CD14-positive monocyte (primary cell): ENCODE data around the gene THEM4. TPM values are rescaled to one million over a fixed set of nuclear protein-coding genes. Genes with fewer than 3 reads are reported as not detected.
"Not testable (repeated sequence)": the region's sequence is repeated elsewhere in the genome, so short reads cannot be mapped to it uniquely, and the experiment has no call there.

ENCODE experiments used
- DNase-seq, 3 donors: peaks; one replicate each; pipeline ENCODE4 v3.0.0-alpha.2; 2011 to 2022
- H2AFZ ChIP-seq: 2 replicates; pipeline ENCODE4 v1.6.0; 2012; ENCODE audit warnings: mild to moderate bottlenecking, low read depth, low read length, inconsistent platforms; ENCODE audit not compliant: insufficient read depth, poor library complexity, severe bottlenecking
- H3K27ac ChIP-seq, 2 donors: 1 replicate in 1 of 2; 2 replicates in 1 of 2; pipeline ENCODE4 v1.5.1; 2012 to 2013; ENCODE audit warnings: low read length in 2 of 2, control low read depth in 1 of 2, inconsistent platforms in 1 of 2, low read depth in 1 of 2, mild to moderate bottlenecking in 1 of 2
- H3K27me3 ChIP-seq, 2 donors: one replicate each; pipeline versions ENCODE4 v1.6.0 to v1.6.1; 2011 to 2013; ENCODE audit warnings: low read length in 2 of 2; ENCODE audit not compliant: control insufficient read depth in 2 of 2, insufficient read depth in 2 of 2
- H3K36me3 ChIP-seq, 2 donors: replicated peaks in 1 of 2; 1 replicate in 1 of 2; 2 replicates in 1 of 2; pipeline versions ENCODE4 v1.5.1 to v1.6.1; 2012 to 2013; ENCODE audit warnings: low read length in 2 of 2, control low read depth in 1 of 2, inconsistent platforms in 1 of 2, mild to moderate bottlenecking in 1 of 2; ENCODE audit not compliant: insufficient read depth in 2 of 2, control insufficient read depth in 1 of 2
- H3K4me1 ChIP-seq, 2 donors: 1 replicate in 1 of 2; 2 replicates in 1 of 2; pipeline versions ENCODE4 v1.5.1 to v1.6.1; 2012 to 2013; ENCODE audit warnings: low read length in 2 of 2, control low read depth in 1 of 2, inconsistent platforms in 1 of 2, mild to moderate bottlenecking in 1 of 2, moderate library complexity in 1 of 2; ENCODE audit not compliant: insufficient read depth in 2 of 2, control insufficient read depth in 1 of 2
- H3K4me2 ChIP-seq: replicated peaks from 2 replicates; pipeline ENCODE3; 2012; ENCODE audit warnings: low read length, moderate library complexity, mild to moderate bottlenecking; ENCODE audit not compliant: poor library complexity, severe bottlenecking; ENCODE audit errors: extremely low read depth
- H3K4me3 ChIP-seq, 3 experiments: fragments of 200-600 bp in 1 of 3; sonication (generic) in 1 of 3; replicated peaks in 1 of 3; 1 replicate in 2 of 3; 2 replicates in 1 of 3; pipeline ENCODE4 v1.5.1; 2011 to 2013; ENCODE audit warnings: low read length in 3 of 3, mild to moderate bottlenecking in 3 of 3, control low read depth in 2 of 3, low read depth in 2 of 3, inconsistent platforms in 1 of 3, moderate library complexity in 1 of 3
- H3K79me2 ChIP-seq: 2 replicates; pipeline ENCODE4 v1.6.0; 2012; ENCODE audit warnings: mild to moderate bottlenecking, control low read depth, inconsistent platforms, low read length, moderate library complexity; ENCODE audit not compliant: insufficient read depth
- H3K9ac ChIP-seq: 2 replicates; pipeline ENCODE4 v1.6.0; 2017; ENCODE audit warnings: low read length, mild to moderate bottlenecking; ENCODE audit not compliant: insufficient read depth, poor library complexity, severe bottlenecking
- H3K9me3 ChIP-seq, 2 donors: replicated peaks in 1 of 2; 1 replicate in 1 of 2; 2 replicates in 1 of 2; pipeline versions ENCODE4 v1.5.1 to v1.6.1; 2012 to 2013; ENCODE audit warnings: low read length in 2 of 2, control low read depth in 1 of 2; ENCODE audit not compliant: control insufficient read depth in 1 of 2, insufficient read depth in 1 of 2
- H4K20me1 ChIP-seq: 2 replicates; pipeline ENCODE4 v1.6.0; 2012; ENCODE audit warnings: mild to moderate bottlenecking, low read length, control low read depth, moderate library complexity; ENCODE audit not compliant: insufficient read depth
- H3K27ac Mint-ChIP-seq, 7 donors: one replicate each; pipeline ENCODE4 v1.8.0; 2020; ENCODE audit warnings: mild to moderate bottlenecking in 7 of 7, mixed read lengths in 7 of 7, moderate library complexity in 6 of 7, inconsistent platforms in 2 of 7
- H3K27me3 Mint-ChIP-seq, 3 donors: one replicate each; pipeline ENCODE4 v1.8.0; 2021 to 2022; ENCODE audit warnings: low read depth in 3 of 3, mild to moderate bottlenecking in 3 of 3, mixed read lengths in 3 of 3, moderate library complexity in 3 of 3, inconsistent platforms in 1 of 3
- H3K36me3 Mint-ChIP-seq, 2 donors: one replicate each; pipeline ENCODE4 v1.8.0; 2020; ENCODE audit warnings: mixed read lengths in 2 of 2, inconsistent platforms in 1 of 2, mild to moderate bottlenecking in 1 of 2
- H3K4me1 Mint-ChIP-seq: one replicate; pipeline ENCODE4 v1.8.0; 2020; ENCODE audit warnings: mild to moderate bottlenecking, mixed read lengths
- H3K4me3 Mint-ChIP-seq, 2 donors: one replicate each; pipeline ENCODE4 v1.8.0; 2020; ENCODE audit warnings: mild to moderate bottlenecking in 2 of 2, mixed read lengths in 2 of 2, moderate library complexity in 1 of 2
- H3K9me3 Mint-ChIP-seq, 7 donors: one replicate each; pipeline ENCODE4 v1.8.0; 2020 to 2022; ENCODE audit warnings: mixed read lengths in 7 of 7, mild to moderate bottlenecking in 6 of 7, moderate library complexity in 6 of 7, inconsistent platforms in 2 of 7
- WGBS: methylation state at CpG from one replicate; pipeline ENCODE4 v1.1.5; 2013; ENCODE audit warnings: missing lambda C conversion rate; ENCODE audit not compliant: insufficient coverage; 5-methylcytosine and 5-hydroxymethylcytosine counted together
- intact Hi-C, 2 donors: fragments of 100-400 bp; cut with micrococcal nuclease; formaldehyde crosslinking; loops; one replicate each; pipeline versions ENCODE4 v1.15.0 to v1.15.1; 2023
- polyA plus RNA-seq, 3 donors: library from polyadenylated mRNA; depleted of rRNA in 1 of 3; unstranded in 2 of 3; stranded (reverse) in 1 of 3; fragments of 300-500 nt in 2 of 3; fragments of >200 nt in 1 of 3; fragmentation: Illumina TruSeq in 2 of 3; gene quantifications; 1 replicate in 2 of 3; 2 replicates in 1 of 3; pipeline ENCODE4 v1.2.3, GENCODE V29; 2012 to 2021
- TF ChIP-seq, protein P1 (sequence below): fragments of 200-600 bp; IDR thresholded peaks from one replicate; pipeline ENCODE4 v1.8.0; 2022; ENCODE audit warnings: antibody characterized with exemption, mild to moderate bottlenecking

THEM4 gene
- polyA plus RNA-seq, 3 donors: 3.7 to 6.0 (median 4.6) TPM

DNA sequence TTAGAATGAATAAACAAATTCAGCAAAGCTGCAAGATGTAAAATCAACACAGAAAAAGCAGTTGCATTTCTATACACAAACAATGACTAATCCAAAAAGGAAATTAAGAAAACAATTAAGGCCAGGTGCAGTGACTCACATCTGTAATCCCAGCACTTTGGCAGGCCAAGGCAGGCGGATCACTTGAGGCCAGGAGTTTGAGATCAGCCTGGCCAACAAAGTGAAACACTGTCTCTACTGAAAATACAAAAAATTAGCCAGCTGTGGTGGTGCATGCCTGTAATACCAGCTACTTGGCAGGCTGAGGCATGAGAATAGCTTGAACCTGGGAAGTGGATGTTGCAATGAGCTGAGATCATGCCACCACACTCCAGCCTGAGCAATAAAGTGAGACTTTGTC is 22.3 kb downstream of the THEM4 start:
- H3K36me3 ChIP-seq: peaks cover 0 to 17% of the 10 kb centered on the region in 2 donors
- H3K9ac ChIP-seq: no peak overlapping the region
- H3K27ac ChIP-seq: no peak overlapping the region
- TF ChIP-seq, protein P1, sequence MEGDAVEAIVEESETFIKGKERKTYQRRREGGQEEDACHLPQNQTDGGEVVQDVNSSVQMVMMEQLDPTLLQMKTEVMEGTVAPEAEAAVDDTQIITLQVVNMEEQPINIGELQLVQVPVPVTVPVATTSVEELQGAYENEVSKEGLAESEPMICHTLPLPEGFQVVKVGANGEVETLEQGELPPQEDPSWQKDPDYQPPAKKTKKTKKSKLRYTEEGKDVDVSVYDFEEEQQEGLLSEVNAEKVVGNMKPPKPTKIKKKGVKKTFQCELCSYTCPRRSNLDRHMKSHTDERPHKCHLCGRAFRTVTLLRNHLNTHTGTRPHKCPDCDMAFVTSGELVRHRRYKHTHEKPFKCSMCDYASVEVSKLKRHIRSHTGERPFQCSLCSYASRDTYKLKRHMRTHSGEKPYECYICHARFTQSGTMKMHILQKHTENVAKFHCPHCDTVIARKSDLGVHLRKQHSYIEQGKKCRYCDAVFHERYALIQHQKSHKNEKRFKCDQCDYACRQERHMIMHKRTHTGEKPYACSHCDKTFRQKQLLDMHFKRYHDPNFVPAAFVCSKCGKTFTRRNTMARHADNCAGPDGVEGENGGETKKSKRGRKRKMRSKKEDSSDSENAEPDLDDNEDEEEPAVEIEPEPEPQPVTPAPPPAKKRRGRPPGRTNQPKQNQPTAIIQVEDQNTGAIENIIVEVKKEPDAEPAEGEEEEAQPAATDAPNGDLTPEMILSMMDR: no peak
- DNase-seq: no peak
- Mint-ChIP-seq H3K27me3 (no peaks in the 10 kb centered on the region), H3K27ac (peak overlapping the region in 1 of 7 donors; percentile 36), H3K4me3 (no peak overlapping the region), H3K9me3 (peaks cover 0 to 9% (median 5%) of the 10 kb centered on the region in 7 donors), H3K4me1 (peaks cover 2% of the 10 kb centered on the region), H3K36me3 (peaks cover 5 to 10% of the 10 kb centered on the region in 2 donors)
- H3K27me3 ChIP-seq: no peaks in the 10 kb centered on the region
- no peaks in the 10 kb centered on the region for H4K20me1 ChIP-seq
- intact Hi-C loops: no loop called here
- no CpG with 5 or more reads among the region's 1 CpG for WGBS
- H2AFZ ChIP-seq: no peak overlapping the region
- H3K79me2 ChIP-seq: no peaks in the 10 kb centered on the region
- H3K4me3 ChIP-seq: no peak overlapping the region
- no peak overlapping the region for H3K4me2 ChIP-seq
- no peaks in the 10 kb centered on the region for H3K4me1 ChIP-seq
- H3K9me3 ChIP-seq: no peaks in the 10 kb centered on the region

DNA sequence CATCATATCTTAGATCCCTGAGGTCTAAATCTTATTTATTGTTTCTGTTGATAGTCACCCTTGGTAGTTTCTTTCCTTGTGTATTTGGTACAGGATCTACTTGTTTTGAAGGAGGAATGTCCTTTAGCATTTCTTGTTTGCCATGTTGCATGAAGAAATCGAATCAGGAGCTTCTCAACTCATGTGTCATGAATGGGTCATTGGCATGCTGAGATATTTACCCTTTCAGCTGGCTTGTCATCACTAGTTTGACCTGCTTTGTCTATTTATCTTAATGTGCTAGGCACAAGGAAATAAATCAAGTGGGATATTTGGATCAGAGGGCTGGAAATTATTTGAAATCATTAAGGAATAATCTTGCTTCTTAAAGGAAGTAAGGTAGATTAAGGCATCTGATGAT is 23.8 kb downstream of the THEM4 start:
- no peaks in the 10 kb centered on the region for H3K9me3 ChIP-seq
- H3K79me2 ChIP-seq: no peaks in the 10 kb centered on the region
- H3K27me3 ChIP-seq: no peaks in the 10 kb centered on the region
- peaks cover 0 to 8% of the 10 kb centered on the region in 2 donors for H3K36me3 ChIP-seq
- TF ChIP-seq, protein P1: no peak
- H3K27ac Mint-ChIP-seq: no peak overlapping the region
- H3K4me3 ChIP-seq: no peak overlapping the region
- H3K9ac ChIP-seq: no peak overlapping the region
- no peak overlapping the region for H2AFZ ChIP-seq
- H4K20me1 ChIP-seq: no peaks in the 10 kb centered on the region
- H3K27ac ChIP-seq: no peak overlapping the region
- DNase-seq: no peak
- H3K4me1 Mint-ChIP-seq: peaks cover 2% of the 10 kb centered on the region
- intact Hi-C loops: no loop called here
- H3K27me3 Mint-ChIP-seq: peaks cover 0 to 1% (median 0%) of the 10 kb centered on the region in 3 donors
- WGBS: 100% methylated on average over 1 of the region's 1 CpG
- no peak overlapping the region for H3K4me3 Mint-ChIP-seq
- no peak overlapping the region for H3K4me2 ChIP-seq
- H3K36me3 Mint-ChIP-seq: peaks cover 0 to 3% of the 10 kb centered on the region in 2 donors
- H3K4me1 ChIP-seq: no peaks in the 10 kb centered on the region
- H3K9me3 Mint-ChIP-seq: peaks cover 0 to 9% (median 5%) of the 10 kb centered on the region in 7 donors

DNA sequence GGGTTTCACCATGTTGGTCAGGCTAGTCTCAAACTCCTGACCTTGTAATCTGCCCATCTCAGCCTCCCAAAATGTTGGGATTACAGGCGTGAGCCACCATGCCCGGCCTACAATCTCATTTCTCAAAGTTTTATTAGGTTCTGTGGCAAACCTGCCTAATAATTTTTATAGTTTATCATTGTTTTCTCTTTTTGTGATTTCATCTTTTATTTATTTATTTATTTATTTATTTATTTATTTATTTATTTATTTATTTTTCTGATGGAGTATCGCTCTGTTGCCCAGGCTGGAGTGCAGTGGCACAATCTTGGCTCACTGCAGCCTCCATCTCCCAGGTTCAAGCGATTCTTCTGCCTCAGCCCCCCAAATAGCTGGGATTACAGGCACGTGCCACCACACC is 24.4 kb downstream of the THEM4 start:
- H4K20me1 ChIP-seq, H3K36me3 ChIP-seq, H3K4me3 Mint-ChIP-seq, H3K36me3 Mint-ChIP-seq, H3K4me1 ChIP-seq, H3K4me2 ChIP-seq, H3K79me2 ChIP-seq, H3K9me3 ChIP-seq, H3K9me3 Mint-ChIP-seq, DNase-seq, intact Hi-C loops, H3K27ac Mint-ChIP-seq, H3K27me3 ChIP-seq, H2AFZ ChIP-seq, H3K4me1 Mint-ChIP-seq, H3K27ac ChIP-seq, H3K27me3 Mint-ChIP-seq, H3K9ac ChIP-seq, H3K4me3 ChIP-seq: not testable (repeated sequence)
- WGBS: no CpG with 5 or more reads among the region's 5 CpGs
